Natural killer cell (primary cell): ENCODE data around the gene CUL7. TPM values are rescaled to one million over a fixed set of nuclear protein-coding genes. Genes with fewer than 3 reads are reported as not detected.

Source experiments
- ATAC-seq, 3 donors: fragments of 150-1000 bp in 2 of 3; fragments of 200-7000 bp in 1 of 3; cut with Tn5 transposase; 1 replicate in 1 of 3; 2 replicates in 2 of 3; pipeline ENCODE4 v1.10.0; 2021; ENCODE audit warnings: mild to moderate bottlenecking in 2 of 3, moderate library complexity in 2 of 3
- DNase-seq, 2 donors: peaks; one replicate each; pipeline versions ENCODE4 v3.0.0 to v3.0.0-alpha.2; 2013 to 2021; ENCODE audit warnings: mixed read lengths in 1 of 2
- H3K27ac ChIP-seq: one replicate; pipeline ENCODE4 v1.5.1; 2013; ENCODE audit warnings: mild to moderate bottlenecking, low read length
- H3K27me3 ChIP-seq: one replicate; pipeline ENCODE4 v1.6.1; 2013; ENCODE audit warnings: low read length; ENCODE audit not compliant: control insufficient read depth, insufficient read depth
- H3K36me3 ChIP-seq: one replicate; pipeline ENCODE4 v1.6.1; 2013; ENCODE audit warnings: low read length; ENCODE audit not compliant: control insufficient read depth, insufficient read depth
- H3K4me1 ChIP-seq: one replicate; pipeline ENCODE4 v1.6.1; 2013; ENCODE audit warnings: low read length; ENCODE audit not compliant: control insufficient read depth, insufficient read depth
- H3K4me3 ChIP-seq: one replicate; pipeline ENCODE4 v1.5.1; 2013; ENCODE audit warnings: low read length
- H3K9me3 ChIP-seq: one replicate; pipeline ENCODE4 v1.6.1; 2013; ENCODE audit warnings: low read length; ENCODE audit not compliant: control insufficient read depth, insufficient read depth
- H3K27ac Mint-ChIP-seq, 2 donors: one replicate each; pipeline ENCODE4 v1.8.0; 2022; ENCODE audit warnings: mild to moderate bottlenecking in 2 of 2, mixed read lengths in 2 of 2, moderate library complexity in 1 of 2
- H3K27me3 Mint-ChIP-seq, 2 donors: one replicate each; pipeline ENCODE4 v1.8.0; 2022; ENCODE audit warnings: low read depth in 2 of 2, mixed read lengths in 2 of 2
- H3K36me3 Mint-ChIP-seq: one replicate; pipeline ENCODE4 v1.8.0; 2022; ENCODE audit warnings: mixed read lengths
- H3K4me1 Mint-ChIP-seq, 2 donors: one replicate each; pipeline ENCODE4 v1.8.0; 2022; ENCODE audit warnings: mixed read lengths in 2 of 2
- H3K4me3 Mint-ChIP-seq: one replicate; pipeline ENCODE4 v1.8.0; 2022; ENCODE audit warnings: mild to moderate bottlenecking, moderate library complexity, mixed read lengths
- H3K9me3 Mint-ChIP-seq, 2 donors: one replicate each; pipeline ENCODE4 v1.8.0; 2022; ENCODE audit warnings: mixed read lengths in 2 of 2
- CTCF ChIP-seq: fragments of 200-600 bp; IDR thresholded peaks from one replicate; pipeline ENCODE4 v1.8.0; 2022; ENCODE audit warnings: antibody characterized with exemption
- WGBS: methylation state at CpG from one replicate; pipeline ENCODE4 v1.1.7; 2013; ENCODE audit warnings: missing lambda C conversion rate; ENCODE audit not compliant: insufficient coverage; 5-methylcytosine and 5-hydroxymethylcytosine counted together
- intact Hi-C: fragments of 100-400 bp; cut with micrococcal nuclease; formaldehyde crosslinking; loops from one replicate; pipeline ENCODE4 v1.14.2; 2022
- total RNA-seq, 4 donors: library from RNA; stranded (reverse); fragments of 120-200 nt in 1 of 4; gene quantifications; one replicate each; pipeline versions ENCODE4 v1.2.3 to v1.2.4, GENCODE V29; 2013 to 2022

The CUL7 gene
- total RNA-seq, 3 donors from 2014 or later (not counting 1 experiment from before 2014, with no cell fraction given): 9.6 to 10.1 (median 9.9) TPM

- no peak overlapping the region for H3K4me3 ChIP-seq
- peaks cover 44% of the 10 kb centered on the region for H3K36me3 ChIP-seq
- no peaks in the 10 kb centered on the region for H3K27me3 ChIP-seq
- peaks cover 24% of the 10 kb centered on the region for H3K4me1 ChIP-seq
- H3K36me3 Mint-ChIP-seq: peaks cover 8% of the 10 kb centered on the region
- 76% methylated on average over 2 of the region's 2 CpGs for WGBS
- ATAC-seq (no peak), DNase-seq (no peak)
- intact Hi-C loops: no loop called here
- no peaks in the 10 kb centered on the region for H3K27me3 Mint-ChIP-seq
- H3K4me3 Mint-ChIP-seq: peak overlapping the region; percentile 13
- no peak overlapping the region for H3K27ac Mint-ChIP-seq
- no peak for TF ChIP-seq CTCF
- H3K9me3 Mint-ChIP-seq: no peaks in the 10 kb centered on the region
- no peaks in the 10 kb centered on the region for H3K9me3 ChIP-seq
- peaks cover 12 to 23% of the 10 kb centered on the region in 2 donors for H3K4me1 Mint-ChIP-seq
- H3K27ac ChIP-seq: no peak overlapping the region
These were observed 29.2 kb downstream of the CUL7 start for GRCh38 chr6:43024436-43024835.

- H3K36me3 ChIP-seq: peaks cover 36% of the 10 kb centered on the region
- 1% methylated on average over 56 of the region's 56 CpGs for WGBS
- H3K4me3 ChIP-seq: peak within 1 kb of the TSS; percentile 89
- peak; percentile 84 to 87 (median 85) for ATAC-seq
- Mint-ChIP-seq H3K27me3 (no peaks in the 10 kb centered on the region), H3K36me3 (peaks cover 7% of the 10 kb centered on the region), H3K9me3 (no peaks in the 10 kb centered on the region), H3K27ac (peak within 1 kb of the TSS; percentile 78 to 80), H3K4me3 (peak within 1 kb of the TSS; percentile 94), H3K4me1 (peaks cover 22 to 41% of the 10 kb centered on the region in 2 donors)
- DNase-seq: peak; percentile 47 to 81
- peaks cover 28% of the 10 kb centered on the region for H3K4me1 ChIP-seq
- no peaks in the 10 kb centered on the region for H3K27me3 ChIP-seq
- no peaks in the 10 kb centered on the region for H3K9me3 ChIP-seq
- no peak for TF ChIP-seq CTCF
- intact Hi-C loops: loop anchor here (1.0 kb wide), 1 partner anchor 37 kb away; the partner anchor contains the start of gene PPP2R5D
- peak within 1 kb of the TSS; percentile 63 for H3K27ac ChIP-seq
These were observed 32.2 kb downstream of the CUL7 start, which contains the start of gene RRP36 for GRCh38 chr6:43021270-43022047. RRP36 (plus strand) TSS chr6:43021623; CDS start chr6:43021655, 32 bp downstream.

GRCh38 chr6:43020847-43021246 is 32.8 kb downstream of the CUL7 start:
- DNase-seq (no peak), ATAC-seq (no peak)
- peak overlapping the region; percentile 63 for H3K27ac ChIP-seq
- peak overlapping the region; percentile 89 for H3K4me3 ChIP-seq
- peaks cover 34% of the 10 kb centered on the region for H3K4me1 ChIP-seq
- peaks cover 28 to 47% of the 10 kb centered on the region in 2 donors for H3K4me1 Mint-ChIP-seq
- peaks cover 30% of the 10 kb centered on the region for H3K36me3 ChIP-seq
- H3K4me3 Mint-ChIP-seq: peak overlapping the region; percentile 94
- no peak for TF ChIP-seq CTCF
- intact Hi-C loops: loop anchor here (1.0 kb wide), 1 partner anchor 37 kb away; the partner anchor contains the start of gene PPP2R5D
- no peaks in the 10 kb centered on the region for H3K9me3 Mint-ChIP-seq
- no peaks in the 10 kb centered on the region for H3K27me3 ChIP-seq
- H3K9me3 ChIP-seq: no peaks in the 10 kb centered on the region
- WGBS: 96% methylated on average over 3 of the region's 5 CpGs
- peak overlapping the region; percentile 78 to 80 for H3K27ac Mint-ChIP-seq
- H3K36me3 Mint-ChIP-seq: peaks cover 7% of the 10 kb centered on the region
- H3K27me3 Mint-ChIP-seq: no peaks in the 10 kb centered on the region
